GM12891 (cell line): Measurements from ENCODE around the gene BABAM2.

Experiments
- PAX5 ChIP-seq: IDR thresholded peaks from 2 replicates; pipeline ENCODE4 v1.6.1; 2011; ENCODE audit warnings: low read length, moderate library complexity, mild to moderate bottlenecking; ENCODE audit not compliant: insufficient read depth, severe bottlenecking
- POLR2A ChIP-seq: IDR thresholded peaks from 2 replicates; pipeline ENCODE4 v1.6.1; 2011; ENCODE audit warnings: low read depth, low read length, control low read depth
- POLR2AphosphoS5 ChIP-seq: IDR thresholded peaks from 2 replicates; pipeline ENCODE4 v1.6.1; 2011; ENCODE audit warnings: low read depth, low read length, control low read depth
- POU2F2 ChIP-seq: IDR thresholded peaks from 2 replicates; pipeline ENCODE4 v1.6.1; 2011; ENCODE audit warnings: low read depth, mild to moderate bottlenecking, control low read depth, low read length, moderate library complexity
- SPI1 ChIP-seq: IDR thresholded peaks from 2 replicates; pipeline ENCODE4 v1.6.1; 2011; ENCODE audit warnings: low read depth, low read length, control low read depth
- TAF1 ChIP-seq: IDR thresholded peaks from 2 replicates; pipeline ENCODE4 v1.6.1; 2011; ENCODE audit warnings: low read depth, low read length, control low read depth

DNA sequence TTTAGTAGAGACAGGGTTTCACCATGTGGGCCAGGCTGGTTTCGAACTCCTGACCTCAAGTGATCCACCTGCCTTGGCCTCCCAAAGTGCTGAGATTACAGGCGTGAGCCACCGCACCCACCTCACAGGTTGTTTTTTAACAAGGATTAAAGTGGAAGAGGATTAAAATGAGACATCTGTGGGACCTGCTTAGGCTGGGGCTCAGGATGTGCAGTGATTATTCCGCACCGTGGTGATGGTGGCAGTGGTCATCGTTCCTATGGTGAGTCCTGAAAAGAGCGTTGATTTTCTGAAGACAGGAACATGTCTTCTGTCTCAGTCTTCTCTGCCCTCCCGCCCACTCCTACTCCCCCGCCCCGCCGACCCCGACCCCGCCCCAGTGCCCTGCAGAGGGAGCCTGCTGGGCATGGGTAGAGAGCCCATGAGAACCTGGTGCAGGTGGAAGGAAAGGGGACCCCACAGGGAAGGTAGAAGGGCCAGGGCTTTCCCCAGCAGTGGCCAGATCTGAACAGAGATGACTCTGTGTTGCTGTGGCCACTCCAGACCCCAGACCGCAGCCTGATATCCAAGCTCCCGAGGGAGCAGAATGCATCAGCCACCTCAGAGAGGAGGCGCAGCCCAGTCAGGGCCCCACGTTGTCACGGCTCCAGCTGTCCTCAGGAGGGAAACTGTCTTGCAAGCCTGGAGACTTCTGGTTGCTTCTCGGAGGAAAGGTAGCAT is 467.6 kb downstream of the BABAM2 start:
- TF ChIP-seq POLR2A, result no peak
- no peak for TF ChIP-seq POLR2AphosphoS5
- TF ChIP-seq PAX5, result no peak
- no peak for TF ChIP-seq TAF1
- TF ChIP-seq POU2F2, result no peak
- TF ChIP-seq SPI1, result no peak
